Kidney tubule cell (primary cell): ENCODE results near the gene TAGLN2.
A peak's percentile ranks its signal among the peaks of the same experiment; 100 is the strongest.

Source experiments
- DNase-seq: peaks from one replicate; pipeline ENCODE4 v3.0.0-alpha.2; 2018; ENCODE audit warnings: low spot score

The TAGLN2 gene

GRCh38 chr1:159935305-159935704, 10.0 kb upstream of the TAGLN2 start:
- no peak for DNase-seq

DNA sequence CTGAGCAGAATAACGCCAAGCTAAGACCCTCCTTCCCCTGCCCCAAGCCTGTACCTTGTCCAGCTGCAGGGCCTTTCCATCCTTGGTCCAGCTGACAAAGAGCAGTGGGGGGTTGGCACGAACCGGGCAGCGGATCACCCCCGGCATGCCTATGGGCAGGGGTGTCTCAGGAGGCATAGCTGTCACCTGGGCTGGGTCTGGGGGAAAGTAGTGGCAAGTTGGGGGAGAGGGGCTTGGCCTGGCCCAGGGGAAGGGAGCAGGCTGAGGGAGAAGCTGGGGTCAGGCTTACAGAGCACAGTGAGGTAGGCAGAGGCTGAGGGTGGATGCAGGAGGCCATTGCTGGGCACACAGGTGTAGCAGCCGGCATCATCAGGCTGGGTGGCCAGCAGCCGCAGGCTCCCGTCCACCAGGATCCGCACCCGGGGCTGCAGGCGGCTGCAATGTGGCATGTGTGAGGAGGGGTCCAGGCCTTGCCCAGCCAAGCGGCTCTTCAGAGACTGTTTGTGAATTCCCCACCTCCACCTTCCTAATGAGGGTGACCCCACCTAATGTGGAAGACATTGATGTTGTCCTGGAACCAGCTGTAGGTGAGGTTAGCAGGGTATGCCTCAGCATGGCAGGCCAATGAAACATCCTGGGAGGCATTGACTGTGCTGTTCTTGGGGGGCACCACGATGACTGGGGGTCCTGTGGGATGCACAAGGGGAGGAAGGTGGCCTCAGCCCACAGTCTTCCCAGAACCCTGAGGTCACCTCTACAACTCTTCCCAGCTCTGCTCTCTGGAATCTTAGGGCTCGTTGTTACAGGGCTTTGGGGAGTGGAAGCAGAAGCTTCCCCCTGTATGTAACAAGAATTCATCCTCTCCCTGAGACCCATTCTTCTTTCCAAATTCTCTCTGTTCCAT, 9.1 kb upstream of the TAGLN2 start:
- DNase-seq: no peak

GRCh38 chr1:159933347-159933746, 8.0 kb upstream of the TAGLN2 start:
- no peak for DNase-seq

DNA sequence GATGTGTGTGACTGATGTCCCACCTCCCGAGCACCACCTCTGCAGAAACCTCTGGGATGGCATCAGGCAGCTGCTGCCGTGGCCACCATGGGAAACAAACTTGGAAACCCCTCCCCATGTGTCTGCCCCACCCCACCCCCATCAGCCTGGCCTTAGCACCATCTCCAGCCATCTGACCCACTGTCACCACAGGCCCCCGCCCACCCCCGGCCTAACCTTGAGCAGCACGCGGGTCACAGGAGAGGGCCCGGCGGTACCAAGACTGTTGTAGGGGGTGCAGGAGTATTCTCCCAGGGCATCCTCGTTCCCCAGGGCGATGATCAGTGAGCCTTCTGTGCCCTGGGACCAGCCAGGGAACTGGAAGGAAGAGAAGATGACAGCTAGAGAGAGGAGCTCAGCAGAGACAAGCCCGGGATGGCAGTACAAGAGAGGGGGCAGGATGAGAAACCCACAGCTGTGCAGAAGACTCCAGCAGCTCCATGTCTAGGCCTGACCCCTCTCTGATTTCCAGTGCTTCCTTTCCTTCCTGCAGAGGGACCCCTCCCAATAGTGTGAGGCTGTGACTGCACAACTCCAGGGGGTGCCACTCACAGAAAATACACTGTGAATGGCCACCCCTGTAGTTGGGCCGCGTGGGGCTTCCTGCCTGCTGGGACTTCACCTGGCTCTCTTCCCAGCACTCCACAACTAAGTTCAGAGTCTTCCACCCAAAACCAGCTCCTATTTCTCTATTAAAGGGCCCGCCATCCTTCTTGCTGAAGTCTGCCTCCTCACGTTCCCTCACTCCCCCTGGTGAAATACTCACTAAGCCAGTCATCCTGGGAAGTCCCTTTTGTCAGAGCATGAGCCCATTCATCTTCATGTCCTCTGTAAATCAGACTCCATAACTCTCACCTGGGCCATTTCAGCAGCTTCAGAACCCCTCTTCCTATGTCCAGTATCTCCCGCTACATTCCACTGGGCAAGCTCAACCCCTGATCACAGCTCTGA, 7.3 kb upstream of the TAGLN2 start:
- peak; percentile 73 for DNase-seq

GRCh38 chr1:159931795-159932173, 6.5 kb upstream of the TAGLN2 start:
- no peak for DNase-seq

DNA sequence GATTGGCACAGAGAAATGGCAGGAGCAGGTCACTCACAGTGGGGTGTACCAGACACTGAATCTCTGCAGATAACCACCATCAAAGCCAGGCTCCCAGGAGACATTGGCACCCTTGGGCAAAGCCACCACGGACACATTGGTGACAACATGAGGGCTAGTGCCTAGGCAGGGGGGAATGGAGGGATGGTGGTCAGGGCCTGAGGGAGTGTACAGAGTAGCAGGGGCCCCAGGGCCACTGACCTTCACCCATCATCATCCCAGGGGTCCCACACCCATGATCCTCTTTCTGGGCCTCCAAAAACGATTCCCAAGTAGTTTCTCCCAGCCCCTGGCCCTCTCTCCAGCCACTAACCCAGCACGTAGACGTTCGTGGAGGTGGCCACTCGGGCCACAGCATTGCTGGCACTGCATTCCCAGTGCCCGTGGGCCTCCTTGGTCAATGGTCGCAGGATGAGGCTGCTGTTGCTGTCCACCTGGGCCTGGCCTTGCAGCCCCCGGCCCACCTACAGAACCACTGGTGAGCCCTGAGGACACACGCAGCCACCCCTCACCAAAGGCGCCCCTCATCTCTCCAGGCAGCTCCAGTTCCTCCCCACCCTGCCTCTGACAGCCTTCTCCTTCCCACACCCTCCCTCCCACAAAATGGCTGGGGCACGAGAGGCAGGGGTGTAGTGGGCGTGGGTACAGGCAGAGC, 5.9 kb upstream of the TAGLN2 start:
- DNase-seq: no peak

DNA sequence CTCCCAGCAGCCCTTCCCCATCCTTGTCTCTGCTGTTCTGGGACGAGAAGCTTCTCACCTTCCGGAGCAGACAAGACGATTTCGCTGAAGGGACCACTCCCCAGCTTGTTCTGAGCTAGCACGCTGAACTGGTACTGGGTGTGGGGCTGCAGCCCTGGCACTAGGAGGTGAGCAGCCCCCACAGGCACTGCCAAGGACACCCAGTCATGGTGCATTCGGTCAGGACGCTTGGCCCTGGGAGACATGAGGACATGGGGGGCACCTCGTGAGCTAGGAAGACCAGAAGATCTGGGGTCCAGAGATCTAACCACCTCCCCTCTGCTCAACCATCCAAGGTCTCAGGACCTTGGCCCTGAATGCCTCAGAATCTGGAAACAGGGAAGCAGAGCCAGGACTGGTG, 5.3 kb upstream of the TAGLN2 start:
- no peak for DNase-seq

DNA sequence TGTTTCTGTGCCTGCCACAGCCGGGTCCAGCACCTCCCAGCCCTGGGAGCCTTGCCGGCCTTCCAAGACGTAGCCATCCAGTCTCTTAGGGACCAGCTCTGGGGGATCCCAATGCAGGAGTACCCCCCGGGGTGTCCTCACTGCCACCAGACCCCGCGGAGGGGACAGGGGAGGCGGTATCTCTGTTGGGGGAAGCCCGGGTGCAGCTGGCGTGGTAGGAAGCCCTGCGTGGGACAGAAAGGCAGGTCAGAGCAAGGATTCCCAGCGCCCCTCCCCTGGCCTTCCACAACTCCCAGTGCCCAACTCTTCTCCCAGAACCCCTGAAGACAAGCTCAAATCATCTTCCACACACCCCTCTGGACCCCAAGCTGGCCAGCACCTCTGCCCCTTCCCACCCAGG, 4.9 kb upstream of the TAGLN2 start:
- DNase-seq: no peak

- no peak for DNase-seq
These were observed 4.1 kb upstream of the TAGLN2 start for GRCh38 chr1:159929155-159930051.

DNA sequence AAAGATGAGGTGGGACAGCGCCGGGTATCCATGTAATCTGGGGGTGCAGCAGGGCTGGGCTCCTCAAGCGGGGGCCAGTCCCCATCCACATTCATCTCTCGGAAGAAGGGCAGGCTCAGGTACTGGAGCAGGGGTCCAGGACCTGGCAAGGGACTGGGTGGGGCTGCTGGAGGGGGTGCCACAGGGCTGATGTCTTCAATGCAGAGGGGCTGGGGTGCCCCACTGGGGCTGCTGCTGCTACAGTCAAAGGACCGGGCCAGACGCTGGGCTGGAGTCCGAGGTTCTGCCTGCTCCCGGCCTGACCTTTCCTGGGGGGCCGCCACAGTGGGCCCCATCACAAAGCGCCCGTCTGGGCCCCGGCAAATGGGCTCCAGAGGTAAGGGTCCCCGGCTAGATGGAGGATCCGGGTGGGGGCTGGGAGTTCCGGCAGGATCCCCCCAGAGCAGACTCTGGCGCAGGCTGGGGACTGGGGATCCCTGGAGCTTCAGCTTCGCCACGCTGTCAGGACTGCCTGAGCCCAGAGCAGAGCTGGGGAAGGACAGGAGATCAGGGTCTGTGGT, 3.3 kb upstream of the TAGLN2 start:
- no peak for DNase-seq

DNA sequence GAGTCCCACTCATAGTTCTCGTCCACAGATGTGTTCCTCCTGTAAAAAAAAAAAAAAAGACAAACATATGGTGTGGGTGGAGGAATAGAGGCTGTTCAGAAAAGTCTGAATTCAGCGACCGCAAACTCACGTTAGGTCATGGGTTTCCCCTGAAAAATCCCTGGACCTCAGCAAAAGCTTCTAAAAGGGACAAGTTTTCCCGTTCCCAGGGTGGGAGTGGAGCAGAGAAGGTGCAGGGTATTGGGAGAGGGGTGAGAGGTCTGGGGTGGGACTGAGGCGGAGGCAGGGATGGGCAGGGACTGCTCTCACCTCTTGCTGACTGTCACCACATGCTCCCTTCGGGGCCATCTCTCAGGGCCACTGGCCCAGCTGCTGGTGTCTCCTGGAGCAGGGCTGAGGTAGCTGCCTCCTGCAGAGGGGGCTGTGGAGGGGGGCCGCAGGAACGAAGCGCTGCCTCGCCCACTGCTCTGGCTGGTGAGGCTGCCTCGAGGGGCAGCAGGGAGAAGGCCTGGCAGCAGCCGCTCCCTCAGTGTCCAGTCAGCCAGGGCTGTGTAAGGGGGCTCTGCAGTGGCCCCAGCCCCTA, 2.6 kb upstream of the TAGLN2 start:
- DNase-seq: no peak

- DNase-seq: no peak
These were observed 2.0 kb upstream of the TAGLN2 start for GRCh38 chr1:159927211-159927848.

DNA sequence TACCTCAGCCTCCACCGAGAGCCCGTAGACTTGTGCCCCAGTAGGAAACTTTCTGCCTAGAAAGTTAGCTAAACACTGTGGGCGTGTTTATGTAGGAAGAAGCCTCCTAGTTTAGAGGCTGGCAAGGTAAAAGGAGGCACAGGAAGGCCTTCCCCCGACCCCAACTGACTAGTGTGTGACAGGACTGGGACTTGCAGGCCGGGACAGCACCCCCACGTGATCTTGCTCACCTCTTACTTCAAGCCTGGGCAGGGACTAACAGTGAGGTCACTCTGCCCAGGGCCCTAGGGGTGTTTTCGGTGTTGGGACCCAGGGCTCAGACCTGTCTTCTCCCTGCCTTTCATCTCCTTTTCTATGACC, 392 bp upstream of the TAGLN2 start:
- DNase-seq: peak; percentile 79

- DNase-seq: peak; percentile 95
These were observed 1.1 kb downstream of the TAGLN2 start for GRCh38 chr1:159924025-159924790.

- DNase-seq: peak; percentile 88
These were observed 1.9 kb downstream of the TAGLN2 start for GRCh38 chr1:159923203-159924024.

DNA sequence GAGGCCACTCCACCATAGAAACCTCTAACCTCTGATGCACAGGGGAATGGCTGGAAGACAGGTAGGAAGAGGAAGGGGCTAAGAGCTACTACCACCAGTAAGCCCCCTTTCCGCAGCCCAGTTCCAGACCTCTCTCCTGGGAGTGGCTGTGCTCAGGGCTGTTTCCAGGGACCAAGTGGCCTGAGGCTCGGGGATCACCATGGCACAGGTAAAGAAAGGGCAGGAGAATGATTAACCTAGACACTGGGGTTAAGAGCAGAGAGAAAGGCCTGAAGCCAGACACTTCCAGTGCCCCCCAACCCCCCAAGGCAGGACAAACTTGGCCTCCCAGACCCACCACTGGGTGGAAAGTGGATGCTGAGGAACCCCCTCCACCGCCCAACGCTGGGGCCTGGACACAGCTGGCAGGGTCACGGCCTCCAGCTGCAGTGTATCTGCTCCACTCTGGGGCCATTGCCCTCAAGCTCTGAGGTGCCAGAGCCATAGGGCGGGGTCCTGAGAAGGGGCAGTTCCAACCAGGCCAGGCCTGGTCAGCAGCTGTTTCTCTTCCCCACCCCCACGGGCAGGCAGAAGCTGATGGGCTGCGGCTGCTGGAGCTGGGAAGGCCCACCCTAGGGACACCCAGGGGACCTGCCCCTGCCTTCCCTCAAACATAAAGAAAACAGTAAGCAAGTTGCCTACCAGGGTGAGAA, 2.6 kb downstream of the TAGLN2 start:
- DNase-seq: peak; percentile 42

DNA sequence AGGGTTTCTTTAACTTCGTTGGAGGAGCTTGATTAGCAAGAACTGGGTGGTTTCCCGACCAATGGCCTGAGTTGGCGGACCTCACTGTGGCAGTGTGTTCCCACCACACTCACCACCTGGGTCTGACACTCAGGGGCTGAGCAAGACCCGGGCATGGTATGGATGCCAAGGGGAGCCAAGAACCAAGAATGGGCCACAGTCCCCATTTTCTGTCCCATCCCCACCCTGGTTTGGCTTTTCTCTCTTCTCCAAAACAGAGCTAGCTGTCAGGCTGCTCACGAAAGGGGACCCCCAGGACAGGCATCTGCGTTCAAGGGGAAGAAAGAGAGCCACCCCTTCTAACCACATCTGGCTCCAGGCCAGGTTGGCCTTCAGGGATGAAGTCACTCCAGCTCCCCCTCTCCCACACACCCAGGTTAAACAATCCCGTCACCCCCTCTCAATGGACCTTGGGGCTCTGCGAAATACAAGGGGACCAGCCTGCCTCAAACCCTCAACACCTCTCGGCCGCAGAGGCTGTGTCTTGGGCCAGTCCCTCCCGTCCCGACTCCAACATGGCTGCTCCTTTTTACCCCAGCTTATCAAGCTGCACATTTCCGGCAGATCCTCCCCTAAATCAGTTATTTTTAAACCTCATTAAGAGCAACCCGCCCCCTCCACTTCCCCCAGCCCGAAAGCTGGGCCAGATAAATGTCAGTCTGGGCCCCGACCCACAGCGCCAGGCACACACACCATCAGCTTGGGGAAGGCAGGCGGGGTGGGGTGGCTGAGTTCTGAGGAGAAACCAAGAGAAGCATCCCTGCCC, 3.4 kb downstream of the TAGLN2 start:
- peak; percentile 28 for DNase-seq
